HepG2 (cell line): ENCODE data around the gene TAAR1.

ENCODE experiments used
- ASH2L ChIP-seq: fragments of 300-600, 200-600 bp; sonication (generic); IDR thresholded peaks from 2 replicates; pipeline ENCODE4 v1.7.0; 2017; ENCODE audit warnings: low read depth, mild to moderate bottlenecking, moderate library complexity, mixed read lengths, low read length; ENCODE audit not compliant: insufficient read length
- CTCF ChIP-seq: sonication (generic); formaldehyde crosslinking; IDR thresholded peaks from 2 replicates; pipeline ENCODE4 v1.5.0; 2020; ENCODE audit warnings: mild to moderate bottlenecking, missing genetic modification reagents, moderate library complexity
- FIP1L1 ChIP-seq: fragments of 200-400 bp; formaldehyde crosslinking; IDR thresholded peaks from 2 replicates; pipeline ENCODE4 v1.6.1; 2018; ENCODE audit warnings: low read depth, mild to moderate bottlenecking, low read length, moderate library complexity, borderline replicate concordance; ENCODE audit not compliant: insufficient read depth
- ONECUT2 ChIP-seq: sonication (generic); formaldehyde crosslinking; IDR thresholded peaks from 2 replicates; pipeline ENCODE4 v1.4.0; 2020; ENCODE audit warnings: missing genetic modification reagents
- POLR2A ChIP-seq, 2 experiments: IDR thresholded peaks; 2 replicates each; pipeline ENCODE4 v1.6.1; 2011; ENCODE audit warnings: low read depth in 2 of 2, low read length in 2 of 2, mild to moderate bottlenecking in 1 of 2, moderate library complexity in 1 of 2; ENCODE audit not compliant: insufficient read depth in 1 of 2
- SETDB1 ChIP-seq: sonication (generic); formaldehyde crosslinking; IDR thresholded peaks from 2 replicates; pipeline ENCODE4 v1.5.1; 2020; ENCODE audit warnings: missing genetic modification reagents, mild to moderate bottlenecking, borderline replicate concordance
- ZBED4 ChIP-seq: sonication (generic); formaldehyde crosslinking; IDR thresholded peaks from 2 replicates; pipeline ENCODE4 v1.4.0; 2020; ENCODE audit warnings: missing genetic modification reagents, borderline replicate concordance
- ZNF101 ChIP-seq: sonication (generic); formaldehyde crosslinking; IDR thresholded peaks from 2 replicates; pipeline ENCODE4 v1.4.0; 2020; ENCODE audit warnings: mild to moderate bottlenecking, low read depth, missing genetic modification reagents, borderline replicate concordance

GRCh38 chr6:132690678-132691077, 31.7 kb upstream of the TAAR1 start:
- TF ChIP-seq ONECUT2 = no peak
- no peak for TF ChIP-seq ZBED4 (CRISPR knock-in tag)
- TF ChIP-seq ZNF101 = no peak
- TF ChIP-seq CTCF = no peak
- TF ChIP-seq POLR2A (IDR thresholded peaks at IDR 0.05; ENCODE audit: insufficient read depth in 1 of 2, low read depth in 2 of 2, low read length in 2 of 2) = no peak
- TF ChIP-seq SETDB1 = no peak
- TF ChIP-seq ASH2L = no peak
- no peak for TF ChIP-seq FIP1L1
